Umbilical cord (tissue), 2 donors: ENCODE data around the gene BMP7. TPM values are rescaled to one million over a fixed set of nuclear protein-coding genes. Genes with fewer than 3 reads are reported as not detected.

Source experiments
- DNase-seq: peaks from one replicate; pipeline ENCODE4 v3.0.0-alpha.2; 2015; ENCODE audit warnings: low spot score
- total RNA-seq: library from RNA; depleted of rRNA; stranded (reverse); fragments of >200 nt; gene quantifications from one replicate; pipeline ENCODE4 v1.2.3, GENCODE V29; 2014; ENCODE audit warnings: low replicate concordance; ENCODE audit not compliant: insufficient read depth

BMP7 gene
- total RNA-seq, 1 donor from 2014 or later = 17.1 TPM

- no peak for DNase-seq
Observed at GRCh38 chr20:57128044-57128757, 138.2 kb downstream of the BMP7 start.

DNA sequence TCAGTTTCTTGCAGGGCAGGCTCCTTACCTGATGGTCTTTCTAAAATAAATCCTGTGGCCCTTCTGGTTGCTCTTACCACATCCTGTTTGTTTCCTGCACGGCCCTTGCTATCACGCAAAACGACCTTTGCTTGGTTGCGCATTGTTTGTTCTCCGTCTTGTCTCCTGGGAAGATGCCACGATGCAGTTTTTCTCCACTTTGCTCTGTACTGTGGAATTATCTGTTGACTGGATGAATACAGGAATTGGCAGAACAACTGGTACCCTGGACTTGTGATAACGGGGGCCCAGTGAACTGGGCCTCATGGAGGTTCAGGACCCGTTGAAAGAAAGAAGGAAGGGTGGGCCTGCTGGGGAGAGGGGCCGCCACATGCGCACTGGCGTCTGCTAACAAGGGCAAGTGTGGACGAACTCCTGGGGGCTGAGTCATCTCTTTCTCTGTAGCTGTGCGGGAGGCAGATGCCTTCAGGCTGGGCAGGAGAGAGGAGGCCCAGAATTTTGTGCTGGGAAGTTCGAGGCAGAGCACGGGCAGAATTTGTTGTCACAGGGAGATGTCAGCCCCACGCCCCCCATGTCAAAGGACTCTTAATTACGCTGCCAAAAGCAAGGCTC is 139.9 kb downstream of the BMP7 start:
- DNase-seq = peak; percentile 40

- no peak for DNase-seq
Observed at GRCh38 chr20:57124800-57125517, 141.5 kb downstream of the BMP7 start.

GRCh38 chr20:57124366-57124765 is 142.1 kb downstream of the BMP7 start:
- DNase-seq = no peak

GRCh38 chr20:57123504-57123903 is 142.9 kb downstream of the BMP7 start:
- no peak for DNase-seq

DNA sequence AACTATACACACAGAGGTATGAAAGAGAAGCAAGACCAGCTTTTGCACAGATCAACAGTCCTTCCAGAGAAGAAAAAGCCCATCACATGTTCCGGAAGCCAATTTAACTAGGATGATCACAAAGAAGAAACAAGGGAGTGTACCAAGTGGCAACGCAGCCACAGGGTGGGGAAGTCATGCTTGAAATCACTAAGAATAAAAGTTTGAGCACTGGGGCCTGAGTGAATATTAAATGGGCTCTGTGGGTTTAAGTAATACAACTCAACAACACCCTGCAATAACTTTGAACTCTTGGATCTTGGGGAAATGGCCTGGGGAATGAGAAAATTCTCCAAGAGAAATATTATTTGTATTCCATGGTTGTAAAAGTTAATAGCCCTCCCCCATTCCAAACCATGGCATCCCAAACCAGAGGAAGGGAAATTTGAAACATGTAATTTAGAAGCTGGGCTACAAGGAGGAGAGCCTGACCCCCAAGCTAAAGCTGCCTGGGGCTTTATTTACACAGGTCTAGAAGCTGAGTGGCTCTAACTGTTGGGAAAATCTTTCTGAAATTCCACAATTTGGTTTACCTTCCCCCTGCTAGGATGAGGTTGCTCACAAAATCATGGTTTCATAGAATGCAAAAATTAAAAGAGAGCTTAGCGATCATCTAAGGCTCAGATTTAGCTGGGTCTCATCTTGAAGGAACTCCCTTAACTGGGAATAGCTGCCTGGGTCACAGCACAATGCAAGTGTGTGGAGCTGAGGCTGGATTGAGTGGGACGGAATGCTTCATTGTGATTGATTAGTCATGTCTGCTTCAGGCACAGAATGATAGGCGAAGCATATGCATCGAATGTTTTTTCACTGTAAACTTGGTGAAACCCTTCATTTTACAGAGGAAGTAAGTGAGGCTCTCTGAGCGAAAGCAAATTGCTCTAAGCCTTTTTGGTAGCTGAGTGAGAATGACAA is 143.6 kb downstream of the BMP7 start:
- DNase-seq = no peak

DNA sequence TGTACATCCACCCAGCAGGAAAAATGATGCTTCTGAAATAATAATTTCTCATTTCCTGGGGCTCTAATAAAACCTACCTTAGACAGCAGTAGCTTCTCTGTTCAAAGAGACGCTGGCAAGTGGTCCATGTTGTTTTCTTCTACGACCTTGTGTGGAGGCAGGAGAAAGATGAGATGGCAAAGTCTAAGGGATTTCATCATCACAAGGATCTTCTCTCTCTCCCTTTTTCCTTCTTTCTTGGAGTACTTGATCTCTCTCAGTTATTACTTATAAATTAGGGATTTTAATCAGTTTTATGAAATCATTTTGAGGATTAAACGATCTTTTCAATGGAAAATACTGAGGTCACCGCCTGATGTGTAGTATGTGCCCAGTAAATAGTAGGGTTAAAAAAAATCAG is 147.5 kb downstream of the BMP7 start:
- no peak for DNase-seq

Other genes with a start within 250 kb of the BMP7 start
- gene SPO11, start 63.2 kb upstream of the BMP7 start, total RNA-seq = 10.8 TPM
- gene RAE1, start 84.6 kb upstream of the BMP7 start, total RNA-seq = 28.4 TPM
- gene RBM38, start 124.8 kb upstream of the BMP7 start, total RNA-seq = 38.8 TPM